Keratinocyte (primary cell): ENCODE measurements around the gene ELF3. TPM values are rescaled to one million over a fixed set of nuclear protein-coding genes. Genes with fewer than 3 reads are reported as not detected.

Source experiments
- DNase-seq: peaks from one replicate; pipeline ENCODE4 v3.0.0-alpha.2; 2011; ENCODE audit warnings: low read depth, missing footprints, low spot score
- FAIRE-seq: peaks from 2 replicates; lab custom pipeline; 2011; peaks lifted over from hg19 to GRCh38; lab: Jason Lieb, UNC
- H2AFZ ChIP-seq: 2 replicates; pipeline ENCODE4 v1.6.0; 2012; ENCODE audit warnings: low read length, control low read depth, inconsistent platforms; ENCODE audit not compliant: control insufficient read depth
- H3K27ac ChIP-seq: 2 replicates; pipeline ENCODE4 v1.5.1; 2011; ENCODE audit warnings: low read length; ENCODE audit not compliant: control insufficient read depth, insufficient read depth
- H3K27me3 ChIP-seq: 3 replicates; pipeline ENCODE4 v1.6.0; 2011; ENCODE audit warnings: low read length; ENCODE audit not compliant: control insufficient read depth, insufficient read depth; ENCODE audit errors: extremely low read depth
- H3K36me3 ChIP-seq, 2 experiments: 2 replicates in 1 of 2; 3 replicates in 1 of 2; pipeline ENCODE4 v1.5.1; 2011; ENCODE audit warnings: low read length in 2 of 2, mild to moderate bottlenecking in 1 of 2; ENCODE audit not compliant: control insufficient read depth in 2 of 2, insufficient read depth in 2 of 2; ENCODE audit errors: extremely low read depth in 1 of 2
- H3K4me1 ChIP-seq: 3 replicates; pipeline ENCODE4 v1.5.1; 2011; ENCODE audit warnings: low read length; ENCODE audit not compliant: control insufficient read depth, insufficient read depth; ENCODE audit errors: extremely low read depth
- H3K4me2 ChIP-seq: 3 replicates; pipeline ENCODE4 v1.6.0; 2011; ENCODE audit warnings: low read depth, low read length; ENCODE audit not compliant: control insufficient read depth, insufficient read depth; ENCODE audit errors: extremely low read depth
- H3K4me3 ChIP-seq, 3 experiments: fragments of 200-600 bp in 1 of 3; sonication (generic) in 1 of 3; 2 replicates in 2 of 3; 3 replicates in 1 of 3; pipeline ENCODE4 v1.5.1; 2011 to 2016; ENCODE audit warnings: low read length in 3 of 3, mild to moderate bottlenecking in 3 of 3, control low read depth in 2 of 3, inconsistent platforms in 1 of 3, low read depth in 1 of 3, mixed read lengths in 1 of 3, mixed run types in 1 of 3, moderate library complexity in 1 of 3; ENCODE audit not compliant: control insufficient read depth in 2 of 3, insufficient read depth in 2 of 3; ENCODE audit errors: extremely low read depth in 1 of 3
- H3K79me2 ChIP-seq: 2 replicates; pipeline ENCODE4 v1.6.0; 2012; ENCODE audit warnings: low read length; ENCODE audit not compliant: control insufficient read depth, insufficient read depth
- H3K9ac ChIP-seq: 3 replicates; pipeline ENCODE4 v1.6.0; 2011; ENCODE audit warnings: low read length; ENCODE audit not compliant: control insufficient read depth, insufficient read depth; ENCODE audit errors: extremely low read depth
- H3K9me1 ChIP-seq: 3 replicates; pipeline ENCODE4 v1.6.0; 2011; ENCODE audit warnings: low read length; ENCODE audit not compliant: control insufficient read depth, insufficient read depth; ENCODE audit errors: extremely low read depth
- H3K9me3 ChIP-seq: 2 replicates; pipeline ENCODE4 v1.5.1; 2012; ENCODE audit warnings: low read depth, low read length; ENCODE audit not compliant: control insufficient read depth
- H4K20me1 ChIP-seq: 3 replicates; pipeline ENCODE4 v1.6.0; 2011; ENCODE audit warnings: low read length; ENCODE audit not compliant: control insufficient read depth, insufficient read depth; ENCODE audit errors: extremely low read depth
- CTCF ChIP-seq, 3 experiments: IDR thresholded peaks in 1 of 3; conservative IDR thresholded peaks in 1 of 3; optimal IDR thresholded peaks in 1 of 3; 2 replicates in 2 of 3; 3 replicates in 1 of 3; pipeline versions ENCODE3 to v1.5.1; 2011; ENCODE audit warnings: low read length in 3 of 3, mild to moderate bottlenecking in 3 of 3, moderate library complexity in 2 of 3, control low read depth in 1 of 3, inconsistent platforms in 1 of 3; ENCODE audit not compliant: insufficient read depth in 2 of 3; ENCODE audit errors: extremely low read depth in 1 of 3
- EZH2 ChIP-seq: IDR thresholded peaks from one replicate; pipeline ENCODE4 v1.6.1; 2012; ENCODE audit warnings: inconsistent platforms, mild to moderate bottlenecking, low read length, moderate library complexity
- dilution Hi-C: fragments of 300-500 bp; cut with MboI; formaldehyde crosslinking; loops from one replicate; pipeline ENCODE4 v1.7.0; 2020; ENCODE audit warnings: low sequenced_read_pairs; ENCODE audit not compliant: extremely low pct_ligation_motif_present
- polyA plus RNA-seq, 5 experiments: library from polyadenylated mRNA; depleted of rRNA in 3 of 5; stranded (reverse) in 3 of 5; stranded (forward) in 1 of 5; unstranded in 1 of 5; fragments of >200 nt; gene quantifications; 1 replicate in 1 of 5; 2 replicates in 3 of 5; 3 replicates in 1 of 5; pipeline versions ENCODE4 v1.2.1 to v1.2.3, GENCODE V29; 2011 to 2012; ENCODE audit warnings: missing spikeins in 2 of 5, low read depth in 1 of 5, low replicate concordance in 1 of 5

The ELF3 gene
- polyA plus RNA-seq, 1 donor (not counting 4 experiments of a cell fraction or from before 2014, with no cell fraction given) = 0.51 TPM

GRCh38 chr1:201999625-202000238 lies 10.7 kb upstream of the ELF3 start:
- no peaks in the 10 kb centered on the region for H3K9me3 ChIP-seq
- H2AFZ ChIP-seq = no peak overlapping the region
- FAIRE-seq (peak; percentile 88), DNase-seq (no peak)
- dilution Hi-C loops = no loop called here
- H4K20me1 ChIP-seq = no peaks in the 10 kb centered on the region
- no peak overlapping the region for H3K4me3 ChIP-seq
- TF ChIP-seq EZH2 = no peak
- TF ChIP-seq CTCF (optimal IDR thresholded peaks at IDR 0.05 in 1 of 3, IDR thresholded peaks at IDR 0.05 in 1 of 3, conservative IDR thresholded peaks at IDR 0.05 in 1 of 3; ENCODE audit: extremely low read depth in 1 of 3, insufficient read depth in 2 of 3, low read length in 3 of 3) = peak; percentile 68 to 87 (median 82)
- H3K27me3 ChIP-seq = no peaks in the 10 kb centered on the region
- H3K27ac ChIP-seq = no peak overlapping the region
- no peak overlapping the region for H3K4me2 ChIP-seq
- H3K9me1 ChIP-seq = no peaks in the 10 kb centered on the region
- H3K36me3 ChIP-seq = peaks cover 36 to 45% of the 10 kb centered on the region in 2 experiments
- H3K9ac ChIP-seq = no peak overlapping the region
- no peaks in the 10 kb centered on the region for H3K4me1 ChIP-seq
- no peaks in the 10 kb centered on the region for H3K79me2 ChIP-seq

GRCh38 chr1:202002507-202002906 lies 7.9 kb upstream of the ELF3 start:
- H3K27ac ChIP-seq = no peak overlapping the region
- H3K4me2 ChIP-seq = no peak overlapping the region
- TF ChIP-seq CTCF (optimal IDR thresholded peaks at IDR 0.05 in 1 of 3, IDR thresholded peaks at IDR 0.05 in 1 of 3, conservative IDR thresholded peaks at IDR 0.05 in 1 of 3; ENCODE audit: extremely low read depth in 1 of 3, insufficient read depth in 2 of 3, low read length in 3 of 3) = no peak
- no peak for TF ChIP-seq EZH2
- FAIRE-seq (no peak), DNase-seq (no peak)
- H4K20me1 ChIP-seq = no peaks in the 10 kb centered on the region
- no peak overlapping the region for H3K4me3 ChIP-seq
- H2AFZ ChIP-seq = no peak overlapping the region
- no peaks in the 10 kb centered on the region for H3K9me1 ChIP-seq
- dilution Hi-C loops = no loop called here
- H3K36me3 ChIP-seq = peaks cover 31 to 36% of the 10 kb centered on the region in 2 experiments
- no peak overlapping the region for H3K9ac ChIP-seq
- H3K4me1 ChIP-seq = peaks cover 7% of the 10 kb centered on the region
- H3K27me3 ChIP-seq = no peaks in the 10 kb centered on the region
- H3K9me3 ChIP-seq = no peaks in the 10 kb centered on the region
- no peaks in the 10 kb centered on the region for H3K79me2 ChIP-seq
